ENCODE results near the gene ADGRB3.

ADGRB3 gene

GRCh38 chr6:68652117-68652536 is 17.0 kb downstream of the ADGRB3 start:
- no peak for TF ChIP-seq CTCF (IDR thresholded peaks at IDR 0.05; ENCODE audit: control extremely low read depth, extremely low read depth, low read depth, missing control alignments)
- DNase-seq (ENCODE audit: extremely low spot score): no peak
- ChIA-PET CTCF (interaction anchor here (1.5 kb wide), 1 partner anchor 16 kb away, joined by 6 read pairs; no protein-coding TSS in a partner anchor), POLR2A (no interaction called here)

DNA sequence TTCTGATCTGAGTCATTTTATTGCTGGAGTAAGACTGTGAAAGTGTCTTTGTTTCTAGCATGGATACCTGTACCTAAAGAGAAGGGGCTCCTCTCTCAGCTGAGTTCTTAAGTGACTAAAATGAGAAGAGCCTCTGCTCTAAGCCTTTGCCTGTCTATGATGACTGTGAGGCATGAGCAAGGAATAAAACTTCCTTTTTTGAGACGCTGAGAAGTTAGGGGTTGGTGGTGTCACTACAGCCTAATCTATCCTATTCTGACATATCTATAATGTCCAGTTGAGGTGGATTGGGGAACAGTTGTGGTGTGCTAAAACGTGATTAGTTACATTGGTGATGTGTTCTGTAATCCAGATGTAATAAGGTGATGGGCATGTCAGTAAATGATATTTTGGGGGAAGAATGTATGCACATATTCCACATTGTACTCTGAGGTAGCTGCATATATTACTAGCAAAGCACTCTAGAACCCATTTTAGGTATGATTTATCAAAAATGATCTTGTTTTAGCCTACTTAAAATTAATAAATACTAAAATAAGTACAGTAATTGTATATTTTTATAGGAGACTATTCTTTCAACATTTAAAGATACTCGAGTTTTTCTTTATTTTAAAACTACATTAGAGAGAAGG is 18.1 kb downstream of the ADGRB3 start:
- no peak for TF ChIP-seq CTCF (IDR thresholded peaks at IDR 0.05; ENCODE audit: control extremely low read depth, extremely low read depth, low read depth, missing control alignments)
- DNase-seq (ENCODE audit: extremely low spot score): no peak
- ChIA-PET CTCF (interaction anchor here (1.5 kb wide), 1 partner anchor 15 kb away, joined by 6 read pairs; no protein-coding TSS in a partner anchor), POLR2A (no interaction called here)

DNA sequence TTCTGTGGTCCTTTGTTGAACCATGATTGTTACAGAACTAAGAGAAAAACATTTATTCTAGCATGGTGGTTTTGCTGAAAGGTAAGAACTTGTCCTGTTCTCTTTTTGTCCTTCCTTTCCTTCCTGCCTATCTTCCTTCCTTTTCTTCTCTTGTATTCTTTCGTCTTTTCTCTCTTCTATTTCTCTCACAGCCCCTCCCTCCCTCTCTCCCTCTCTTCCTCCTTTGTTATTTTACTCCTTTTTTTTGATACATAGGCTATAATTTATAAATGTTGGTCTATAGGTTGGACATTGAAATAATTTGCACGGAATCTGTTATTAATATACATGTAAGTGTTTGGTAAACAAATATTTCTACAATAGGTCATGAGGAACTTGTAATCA is 18.6 kb downstream of the ADGRB3 start:
- POLR2A ChIA-PET: no interaction called here
- no peak for DNase-seq (ENCODE audit: extremely low spot score)
- CTCF ChIA-PET: no interaction called here
- TF ChIP-seq CTCF (IDR thresholded peaks at IDR 0.05; ENCODE audit: control extremely low read depth, extremely low read depth, low read depth, missing control alignments): no peak

- DNase-seq (ENCODE audit: extremely low spot score): no peak
- POLR2A ChIA-PET: no interaction called here
- no peak for TF ChIP-seq CTCF (IDR thresholded peaks at IDR 0.05; ENCODE audit: control extremely low read depth, extremely low read depth, low read depth, missing control alignments)
- CTCF ChIA-PET: no interaction called here
Observed at GRCh38 chr6:68654134-68654533, 19.1 kb downstream of the ADGRB3 start.

DNA sequence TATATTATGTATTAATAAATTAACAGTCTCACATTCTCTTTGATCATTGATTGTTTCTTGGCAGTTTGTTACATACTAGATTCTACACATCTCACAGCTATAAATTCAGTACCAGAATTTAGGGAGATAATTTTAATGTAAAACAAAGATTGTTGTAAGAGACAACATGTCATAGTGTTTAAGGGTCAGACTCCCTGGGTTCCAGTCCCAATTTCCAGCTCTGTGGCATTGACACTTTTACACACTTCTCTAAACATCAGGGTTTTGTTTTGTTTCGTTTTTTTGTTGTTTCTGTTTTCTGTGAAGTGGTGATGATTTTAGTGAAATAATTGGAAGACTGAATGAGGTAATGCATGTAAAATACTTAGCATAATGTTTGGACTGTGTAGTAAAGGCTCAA is 19.9 kb downstream of the ADGRB3 start:
- CTCF ChIA-PET: no interaction called here
- POLR2A ChIA-PET: no interaction called here
- no peak for TF ChIP-seq CTCF (IDR thresholded peaks at IDR 0.05; ENCODE audit: control extremely low read depth, extremely low read depth, low read depth, missing control alignments)
- DNase-seq (ENCODE audit: extremely low spot score): no peak

GRCh38 chr6:68657374-68658139 is 22.5 kb downstream of the ADGRB3 start:
- TF ChIP-seq CTCF (IDR thresholded peaks at IDR 0.05; ENCODE audit: control extremely low read depth, extremely low read depth, low read depth, missing control alignments): no peak
- DNase-seq (ENCODE audit: extremely low spot score): no peak
- ChIA-PET POLR2A (no interaction called here), CTCF (no interaction called here)

Data from GM10248 (cell line).